Loucy (cell line): Measurements from ENCODE around the gene SCAMP2.

ENCODE experiments used
- H2AFZ ChIP-seq: fragments of 200-600 bp; sonication (generic); 2 replicates; pipeline ENCODE4 v1.6.0; 2016; ENCODE audit warnings: antibody characterized with exemption, mild to moderate bottlenecking, low read length, moderate library complexity
- H3F3A ChIP-seq: fragments of 200-600 bp; 2 replicates; pipeline ENCODE4 v1.6.0; 2016; ENCODE audit warnings: antibody characterized with exemption, low read depth, mild to moderate bottlenecking
- H3K27me3 ChIP-seq: fragments of 200-600 bp; sonication (generic); 2 replicates; pipeline ENCODE4 v1.6.1; 2014; ENCODE audit warnings: low read length, mild to moderate bottlenecking; ENCODE audit not compliant: insufficient read depth, poor library complexity, severe bottlenecking
- H3K36me3 ChIP-seq: fragments of 200-600 bp; sonication (generic); 2 replicates; pipeline ENCODE4 v1.6.1; 2016; ENCODE audit warnings: low read length; ENCODE audit not compliant: insufficient read depth
- H3K4me1 ChIP-seq: fragments of 200-600 bp; sonication (generic); 2 replicates; pipeline ENCODE4 v1.5.1; 2014; ENCODE audit warnings: low read length, mild to moderate bottlenecking; ENCODE audit not compliant: insufficient read depth, poor library complexity, severe bottlenecking
- H3K4me2 ChIP-seq: fragments of 200-600 bp; sonication (generic); 2 replicates; pipeline ENCODE4 v1.6.0; 2014; ENCODE audit warnings: antibody characterized with exemption, low read length, low read depth, mild to moderate bottlenecking; ENCODE audit not compliant: poor library complexity, severe bottlenecking
- H3K4me3 ChIP-seq: fragments of 200-600 bp; sonication (generic); 2 replicates; pipeline ENCODE4 v1.5.1; 2014; ENCODE audit warnings: low read length, mild to moderate bottlenecking, mixed read lengths; ENCODE audit not compliant: poor library complexity, severe bottlenecking
- H3K79me2 ChIP-seq: fragments of 200-600 bp; sonication (generic); 2 replicates; pipeline ENCODE4 v1.6.1; 2014; ENCODE audit warnings: low read length; ENCODE audit not compliant: insufficient read depth
- H3K9ac ChIP-seq: fragments of 200-600 bp; sonication (generic); 2 replicates; pipeline ENCODE4 v1.6.0; 2014; ENCODE audit warnings: mild to moderate bottlenecking, low read depth, low read length, moderate library complexity; ENCODE audit not compliant: poor library complexity, severe bottlenecking
- H3K9me2 ChIP-seq: fragments of 200-600 bp; sonication (generic); replicated peaks from 2 replicates; pipeline ENCODE4 v1.6.1; 2016; ENCODE audit warnings: low read depth, low read length, mixed read lengths
- H3K9me3 ChIP-seq: fragments of 200-600 bp; sonication (generic); 2 replicates; pipeline ENCODE4 v1.6.1; 2014; ENCODE audit warnings: mild to moderate bottlenecking, antibody characterized with exemption, low read length, low read depth; ENCODE audit not compliant: insufficient read depth
- H4K20me1 ChIP-seq: fragments of 200-600 bp; sonication (generic); 2 replicates; pipeline ENCODE4 v1.6.0; 2014; ENCODE audit warnings: antibody characterized with exemption, low read length, mild to moderate bottlenecking; ENCODE audit not compliant: insufficient read depth, poor library complexity, severe bottlenecking
- CTCF ChIP-seq: fragments of 200-600 bp; sonication (generic); conservative IDR thresholded peaks from 2 replicates; pipeline ENCODE4 v1.5.1; 2014; ENCODE audit warnings: mild to moderate bottlenecking, antibody characterized with exemption, low read length
- EZH2phosphoT487 ChIP-seq: fragments of 200-600 bp; IDR thresholded peaks from 2 replicates; pipeline ENCODE4 v1.6.1; 2018; ENCODE audit warnings: antibody characterized with exemption, mild to moderate bottlenecking, moderate library complexity, borderline replicate concordance

SCAMP2 gene

GRCh38 chr15:74824976-74825375 lies 48.2 kb downstream of the SCAMP2 start:
- Histone ChIP-seq H3K9me2 (no peaks in the 10 kb centered on the region), H3K36me3 (no peaks in the 10 kb centered on the region), H3K9ac (no peak overlapping the region), H3K79me2 (no peaks in the 10 kb centered on the region), H2AFZ (no peak overlapping the region), H3K27me3 (no peaks in the 10 kb centered on the region), H4K20me1 (no peaks in the 10 kb centered on the region), H3F3A (no peaks in the 10 kb centered on the region), H3K9me3 (no peaks in the 10 kb centered on the region), H3K4me1 (no peaks in the 10 kb centered on the region), H3K4me3 (no peak overlapping the region), H3K4me2 (no peak overlapping the region)
- TF ChIP-seq CTCF (no peak), EZH2phosphoT487 (no peak)

- Histone ChIP-seq H2AFZ (no peak overlapping the region), H3K4me3 (no peak overlapping the region), H3K9me3 (no peaks in the 10 kb centered on the region), H3K79me2 (no peaks in the 10 kb centered on the region), H3K4me1 (no peaks in the 10 kb centered on the region), H3K36me3 (no peaks in the 10 kb centered on the region), H3K4me2 (no peak overlapping the region), H3K9me2 (no peaks in the 10 kb centered on the region), H3F3A (no peaks in the 10 kb centered on the region), H3K27me3 (no peaks in the 10 kb centered on the region), H4K20me1 (no peaks in the 10 kb centered on the region), H3K9ac (no peak overlapping the region)
- no peak for TF ChIP-seq CTCF
- no peak for TF ChIP-seq EZH2phosphoT487
Observed at GRCh38 chr15:74823324-74823723, 49.8 kb downstream of the SCAMP2 start.

GRCh38 chr15:74822233-74822632 lies 50.9 kb downstream of the SCAMP2 start:
- Histone ChIP-seq H3K9ac (no peak overlapping the region), H3K4me1 (no peaks in the 10 kb centered on the region), H3K79me2 (no peaks in the 10 kb centered on the region), H2AFZ (no peak overlapping the region), H3K36me3 (no peaks in the 10 kb centered on the region), H3K9me2 (no peaks in the 10 kb centered on the region), H3K27me3 (no peaks in the 10 kb centered on the region), H3F3A (no peaks in the 10 kb centered on the region), H3K9me3 (no peaks in the 10 kb centered on the region), H3K4me2 (no peak overlapping the region), H4K20me1 (no peaks in the 10 kb centered on the region), H3K4me3 (no peak overlapping the region)
- TF ChIP-seq CTCF (no peak), EZH2phosphoT487 (no peak)
